Pancreas (tissue), 10 donors: ENCODE data around the gene LYAR. TPM values are rescaled to one million over a fixed set of nuclear protein-coding genes. Genes with fewer than 3 reads are reported as not detected.

Experiments used
- ATAC-seq, 4 donors: fragments of 200-7000 bp; cut with Tn5 transposase; one replicate each; pipeline versions ENCODE4 v1.8.0 to v1.9.1; 2020; ENCODE audit warnings: mild to moderate bottlenecking in 4 of 4, moderate library complexity in 4 of 4
- DNase-seq, 6 donors: peaks; one replicate each; pipeline ENCODE4 v3.0.0-alpha.2; 2020
- FAIRE-seq: peaks from 2 replicates; lab custom pipeline; 2012; peaks lifted over from hg19 to GRCh38; lab: Jason Lieb, UNC
- H3K27ac ChIP-seq, 4 donors: fragments of 200-600 bp; sonication (generic); 1 replicate in 3 of 4; 2 replicates in 1 of 4; pipeline versions ENCODE4 v1.5.0 to v1.8.0; 2020
- H3K27me3 ChIP-seq, 4 donors: fragments of 200-600 bp; one replicate each; pipeline ENCODE4 v1.8.0; 2021
- H3K36me3 ChIP-seq, 3 donors: fragments of 200-600 bp; sonication (generic) in 1 of 3; one replicate each; pipeline versions ENCODE4 v1.5.0 to v1.8.0; 2020 to 2021
- H3K4me1 ChIP-seq, 3 donors: fragments of 200-600 bp; one replicate each; pipeline ENCODE4 v1.8.0; 2021
- H3K4me3 ChIP-seq, 4 donors: fragments of 200-600 bp; sonication (generic) in 2 of 4; one replicate each; pipeline versions ENCODE4 v1.5.0 to v1.8.0; 2020 to 2021
- H3K9me3 ChIP-seq, 4 donors: fragments of 200-600 bp; one replicate each; pipeline ENCODE4 v1.8.0; 2021
- CTCF ChIP-seq, 4 donors: fragments of 200-600 bp; sonication (generic) in 3 of 4; IDR thresholded peaks; one replicate each; pipeline versions ENCODE4 v1.5.0 to v1.8.0; 2021; ENCODE audit warnings: antibody characterized with exemption in 4 of 4
- WGBS, 2 donors: extraction: QIAGEN DNeasy Blood & Tissue Kit; methylation state at CpG; one replicate each; pipeline ENCODE4 v1.1.7; 2013; 5-methylcytosine and 5-hydroxymethylcytosine counted together
- intact Hi-C, 3 donors: fragments of 100-400 bp; cut with DNase I; formaldehyde crosslinking; loops; one replicate each; pipeline versions ENCODE4 v1.11.1 to v1.14.2; 2022
- polyA plus RNA-seq, 2 donors: library from polyadenylated mRNA; stranded (reverse); fragments of 200-250 nt; gene quantifications; one replicate each; pipeline ENCODE4 v1.2.3, GENCODE V29; 2013
- total RNA-seq, 6 donors: library from RNA; stranded (reverse); fragmentation: NEBNext Ultra II Directional in 4 of 6; extraction: Animal tissue kit (Norgen Biotek cat#: 25700) in 4 of 6; gene quantifications; one replicate each; pipeline versions ENCODE4 v1.2.1 to v1.2.4, GENCODE V29; 2021 to 2023
- donor health status: healthy with polysubstance abuse.
- donor health status: DM: no; HTN: no; CAD: no; lungs with moderate emphysema.
- donor health status: DM: no; HTN: no; CAD: no.
- donor health status: control.
- donor health status: control.
- donor health status: Bipolar disorder and iron deficiency.
- donor health status: DM: yes; HTN: yes; CAD: no.
- donor health status: DM: no; HTN: no; CAD: no.
- donor health status: DM: no; HTN: no; CAD: no.
- donor health status: DM: yes; HTN: yes; CAD: no.

Gene LYAR
- total and polyA plus RNA-seq, 8 donors, result 1.5 to 6.6 (median 4.1) TPM

- intact Hi-C loops, result loop anchor here in 2 of 3 donors (5.0 kb wide), 2 partner anchors 71 to 81 kb away; no protein-coding TSS in a partner anchor
- Histone ChIP-seq H3K27me3 (no peaks in the 10 kb centered on the region), H3K4me1 (no peaks in the 10 kb centered on the region), H3K36me3 (no peaks in the 10 kb centered on the region), H3K4me3 (no peak overlapping the region), H3K27ac (no peak overlapping the region), H3K9me3 (no peaks in the 10 kb centered on the region)
- TF ChIP-seq CTCF (IDR thresholded peaks at IDR 0.05), result no peak
- 52 to 60% methylated on average over 11 of the region's 11 CpGs for WGBS, 2 donors
- ATAC-seq, result peak in 2 of 4 donors; percentile 19 to 40
- peak in 1 of 6 donors; percentile 18 for DNase-seq
- FAIRE-seq, result no peak
Measured at GRCh38 chr4:4333265-4333706, 43.3 kb upstream of the LYAR start.

- Histone ChIP-seq H3K4me1 (no peaks in the 10 kb centered on the region), H3K4me3 (no peak overlapping the region), H3K27ac (no peak overlapping the region), H3K36me3 (no peaks in the 10 kb centered on the region), H3K27me3 (no peaks in the 10 kb centered on the region), H3K9me3 (no peaks in the 10 kb centered on the region)
- FAIRE-seq (no peak), DNase-seq (no peak), ATAC-seq (no peak)
- TF ChIP-seq CTCF (IDR thresholded peaks at IDR 0.05), result no peak
- WGBS, 2 donors, result 68 to 76% methylated on average over 3 of the region's 3 CpGs
- intact Hi-C loops, result loop anchor here in 2 of 3 donors (5.0 kb wide), 2 partner anchors 70 to 80 kb away; no protein-coding TSS in a partner anchor
Measured at GRCh38 chr4:4332529-4332928, 42.6 kb upstream of the LYAR start.

DNA sequence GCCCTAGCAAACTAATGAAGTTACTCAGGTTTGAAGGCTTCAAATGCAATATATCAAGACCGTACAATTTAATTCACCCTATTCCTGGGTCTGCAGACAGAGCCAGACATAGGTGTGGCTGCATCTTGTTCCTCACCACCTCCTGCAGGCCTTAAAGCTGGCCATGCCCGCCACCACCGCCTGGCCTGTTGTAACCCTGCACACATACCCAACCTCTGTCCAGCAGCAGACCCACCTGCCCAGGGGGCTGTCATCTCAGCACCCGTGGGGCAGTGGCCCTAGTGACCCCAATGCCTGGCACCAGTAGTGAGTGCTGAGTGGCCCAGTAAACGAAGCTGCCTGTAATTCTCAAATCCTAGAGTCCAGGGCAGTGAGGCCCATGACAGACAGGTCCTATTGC lies 40.8 kb upstream of the LYAR start:
- intact Hi-C loops, result loop anchor here in 2 of 3 donors (5.0 kb wide), 2 partner anchors 68 to 78 kb away; no protein-coding TSS in a partner anchor
- no peak for DNase-seq
- no peaks in the 10 kb centered on the region for H3K36me3 ChIP-seq
- no peak for TF ChIP-seq CTCF (IDR thresholded peaks at IDR 0.05)
- FAIRE-seq, result no peak
- no peak overlapping the region for H3K27ac ChIP-seq
- H3K9me3 ChIP-seq, result no peaks in the 10 kb centered on the region
- no peaks in the 10 kb centered on the region for H3K4me1 ChIP-seq
- no peak for ATAC-seq
- 70 to 81% methylated on average over 5 of the region's 5 CpGs for WGBS, 2 donors
- no peaks in the 10 kb centered on the region for H3K27me3 ChIP-seq
- no peak overlapping the region for H3K4me3 ChIP-seq

DNA sequence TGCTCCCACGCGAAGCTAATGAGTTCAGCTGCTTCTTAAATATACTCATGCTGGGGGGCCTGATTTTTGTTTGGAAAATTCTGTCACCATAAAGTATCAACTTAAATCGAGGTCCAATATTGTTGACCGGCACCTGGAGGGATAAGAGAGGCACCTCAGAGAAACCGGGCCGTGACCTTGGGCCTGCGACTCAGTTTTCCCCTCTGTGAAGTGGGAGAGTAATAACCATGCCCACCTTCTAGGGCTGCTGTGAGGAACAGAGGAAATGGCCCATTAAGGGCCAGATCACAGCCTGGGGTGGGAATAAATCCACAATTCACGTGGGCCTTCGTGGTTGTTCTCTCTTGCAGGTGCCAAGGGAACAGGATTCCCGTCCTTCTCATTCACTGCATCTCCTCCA lies 39.5 kb upstream of the LYAR start:
- ATAC-seq (no peak), FAIRE-seq (no peak), DNase-seq (no peak)
- intact Hi-C loops, result no loop called here
- no peaks in the 10 kb centered on the region for H3K9me3 ChIP-seq
- H3K27me3 ChIP-seq, result no peaks in the 10 kb centered on the region
- WGBS, 2 donors, result 86 to 91% methylated on average over 10 of the region's 10 CpGs
- H3K4me1 ChIP-seq, result no peaks in the 10 kb centered on the region
- no peak overlapping the region for H3K27ac ChIP-seq
- H3K36me3 ChIP-seq, result no peaks in the 10 kb centered on the region
- no peak for TF ChIP-seq CTCF (IDR thresholded peaks at IDR 0.05)
- H3K4me3 ChIP-seq, result no peak overlapping the region

GRCh38 chr4:4328840-4329239 lies 38.9 kb upstream of the LYAR start:
- H3K27me3 ChIP-seq, result no peaks in the 10 kb centered on the region
- no peaks in the 10 kb centered on the region for H3K9me3 ChIP-seq
- WGBS, 2 donors, result 82 to 89% methylated on average over 4 of the region's 4 CpGs
- intact Hi-C loops, result no loop called here
- no peak for TF ChIP-seq CTCF (IDR thresholded peaks at IDR 0.05)
- DNase-seq, result no peak
- H3K27ac ChIP-seq, result no peak overlapping the region
- no peaks in the 10 kb centered on the region for H3K36me3 ChIP-seq
- no peak overlapping the region for H3K4me3 ChIP-seq
- no peak for FAIRE-seq
- ATAC-seq, result no peak
- no peaks in the 10 kb centered on the region for H3K4me1 ChIP-seq
